ENCODE results near the gene VPREB3. TPM values are rescaled to one million over a fixed set of nuclear protein-coding genes. Genes with fewer than 3 reads are reported as not detected.

VPREB3 gene
- total and polyA plus RNA-seq, 2 of the 8 experiments (the other 6 are each of a cell fraction or from before 2014, with no cell fraction given) = 0.52 to 4.6 TPM

DNA sequence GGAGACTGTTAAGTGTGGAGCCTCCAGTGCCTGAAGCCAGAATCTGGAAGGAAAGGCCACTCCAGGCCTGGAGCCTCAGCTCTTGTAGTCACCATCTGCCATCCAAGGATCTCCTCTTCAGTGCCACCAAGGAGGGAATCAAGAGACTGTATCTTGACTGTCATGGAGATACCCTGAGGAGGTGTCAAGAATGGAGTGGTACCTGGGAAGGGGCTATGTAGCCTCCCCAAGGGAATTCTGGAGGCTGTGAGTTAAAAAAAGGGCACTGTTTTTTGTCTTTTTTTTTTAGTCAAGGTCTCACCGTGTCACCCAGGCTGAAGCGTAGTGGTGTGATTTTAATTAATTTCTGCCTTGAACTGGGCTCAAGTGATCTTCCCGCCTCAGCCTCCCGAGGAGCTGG lies 5.3 kb upstream of the VPREB3 start:
- ChIA-PET CTCF (ENCODE audit: partially characterized antibody) (interaction anchor here (2.0 kb wide), 1 partner anchor 90 kb away, joined by 4 read pairs; no protein-coding TSS in a partner anchor), POLR2A (ENCODE audit: partially characterized antibody) (interaction anchor here (1.0 to 1.6 kb wide), 3 partner anchors 8 to 14 kb away, joined by 3 to 4 read pairs (median 3); partner anchors contain the start of genes CHCHD10 and MMP11)
- Histone ChIP-seq H3K36me3 (ENCODE audit: control insufficient read depth in 2 of 4, insufficient read depth in 4 of 4, low read length in 3 of 4) (no peaks in the 10 kb centered on the region), H3K79me1 (ENCODE audit: low read depth, low read length) (no peaks in the 10 kb centered on the region), H2AFZ (ENCODE audit: low read length) (no peak overlapping the region), H3K9ac (replicated peaks in 1 of 4; ENCODE audit: extremely low read depth in 1 of 4, low read depth in 3 of 4, low read length in 3 of 4) (no peak overlapping the region), H4K91ac (replicated peaks; ENCODE audit: insufficient read length, low read length) (no peak overlapping the region), H3K27ac (ENCODE audit: low read depth, low read length) (no peak overlapping the region), H3K4me3 (ENCODE audit: extremely low read depth in 1 of 4, insufficient read depth in 2 of 4, low read depth in 3 of 4, low read length in 4 of 4) (no peak overlapping the region), H3K79me2 (ENCODE audit: control insufficient read depth in 1 of 2, insufficient read depth in 2 of 2, low read length in 2 of 2) (no peaks in the 10 kb centered on the region), H3K9me3 (ENCODE audit: insufficient read depth in 2 of 2, low read depth in 1 of 2, low read length in 1 of 2) (no peaks in the 10 kb centered on the region), H3K14ac (ENCODE audit: insufficient read length) (no peak overlapping the region), H2BK20ac (ENCODE audit: low read length) (no peak overlapping the region), H2BK15ac (ENCODE audit: low read length) (no peak overlapping the region), H3K4me1 (replicated peaks in 1 of 4; ENCODE audit: control insufficient read depth in 3 of 4, insufficient read depth in 4 of 4, low read length in 3 of 4) (peaks cover 0 to 18% (median 13%) of the 10 kb centered on the region in 4 experiments; a peak in 5 of 7 replicates), H2BK12ac (ENCODE audit: low read depth, low read length) (0 out of 2 replicates have a peak overlapping the region, but pooled peaks have one; percentile 17), H4K8ac (ENCODE audit: extremely low read depth, insufficient read depth, low read length) (no peak overlapping the region), H2BK120ac (replicated peaks; ENCODE audit: low read depth, low read length) (no peak overlapping the region), H3K18ac (ENCODE audit: extremely low read depth, low read length) (no peak overlapping the region), H3K4me2 (ENCODE audit: insufficient read depth in 1 of 2, low read depth in 2 of 2, low read length in 2 of 2) (no peak overlapping the region), H2AK5ac (ENCODE audit: low read depth, low read length) (no peak overlapping the region), H2BK5ac (ENCODE audit: low read depth, low read length) (no peak overlapping the region), H4K20me1 (replicated peaks in 1 of 2; ENCODE audit: control insufficient read depth in 1 of 2, insufficient read depth in 2 of 2, low read length in 2 of 2) (peaks cover 0 to 3% of the 10 kb centered on the region in 2 experiments), H4K5ac (ENCODE audit: insufficient read length, low read depth, low read length) (no peak overlapping the region), H3K4ac (replicated peaks; ENCODE audit: insufficient read length, low read depth, low read length) (no peak overlapping the region), H3K27me3 (replicated peaks in 1 of 4; ENCODE audit: control insufficient read depth in 3 of 4, extremely low read depth in 1 of 4, insufficient read depth in 3 of 4, low read length in 3 of 4) (peaks cover 0 to 3% (median 1%) of the 10 kb centered on the region in 4 experiments; a peak in 3 of 7 replicates), H3K23me2 (ENCODE audit: low read depth, low read length) (peaks cover 5% of the 10 kb centered on the region; the same call in 1 of the 2 replicates), H3K56ac (replicated peaks; ENCODE audit: insufficient read length, low read depth, low read length) (no peak overlapping the region), H3K23ac (ENCODE audit: insufficient read length) (no peak overlapping the region)
- no peak for TF ChIP-seq CEBPB (IDR thresholded peaks at IDR 0.05; ENCODE audit: low read depth, low read length)
- no peak for TF ChIP-seq NRF1 (IDR thresholded peaks at IDR 0.05; ENCODE audit: low read depth, low read length)
- TF ChIP-seq, protein P1, sequence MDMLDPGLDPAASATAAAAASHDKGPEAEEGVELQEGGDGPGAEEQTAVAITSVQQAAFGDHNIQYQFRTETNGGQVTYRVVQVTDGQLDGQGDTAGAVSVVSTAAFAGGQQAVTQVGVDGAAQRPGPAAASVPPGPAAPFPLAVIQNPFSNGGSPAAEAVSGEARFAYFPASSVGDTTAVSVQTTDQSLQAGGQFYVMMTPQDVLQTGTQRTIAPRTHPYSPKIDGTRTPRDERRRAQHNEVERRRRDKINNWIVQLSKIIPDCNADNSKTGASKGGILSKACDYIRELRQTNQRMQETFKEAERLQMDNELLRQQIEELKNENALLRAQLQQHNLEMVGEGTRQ (IDR thresholded peaks at IDR 0.05; ENCODE audit: low read length) = no peak
- FAIRE-seq (no peak), DNase-seq (ENCODE audit: low read depth in 1 of 2, low spot score in 2 of 2) (no peak)
- 91% methylated on average over 4 of the region's 4 CpGs; no CpG with 5 or more reads in 1 of the 2 experiments for WGBS, 2 experiments (ENCODE audit: extremely low coverage in 1 of 2, insufficient coverage in 1 of 2, insufficient read length in 1 of 2, insufficient replicate concordance in 2 of 2, low coverage in 1 of 2, low lambda C conversion rate in 2 of 2, missing lambda C conversion rate in 1 of 2)
